Ishikawa (cell line): ENCODE results near the gene NFS1.

ENCODE experiments used
- CREB1 ChIP-seq: IDR thresholded peaks from 2 replicates; pipeline ENCODE4 v1.6.1; 2012; ENCODE audit warnings: low read depth
- EGR1 ChIP-seq: IDR thresholded peaks from 2 replicates; pipeline ENCODE4 v1.6.1; 2012
- EP300 ChIP-seq: IDR thresholded peaks from 2 replicates; pipeline ENCODE4 v1.6.1; 2012; ENCODE audit warnings: borderline replicate concordance
- FOXM1 ChIP-seq: IDR thresholded peaks from 2 replicates; pipeline ENCODE4 v1.6.1; 2012; ENCODE audit warnings: low read depth, borderline replicate concordance
- NFIC ChIP-seq: IDR thresholded peaks from 2 replicates; pipeline ENCODE4 v1.6.1; 2012
- RAD21 ChIP-seq: IDR thresholded peaks from 2 replicates; pipeline ENCODE4 v1.6.1; 2012; ENCODE audit warnings: low read depth
- TAF1 ChIP-seq: IDR thresholded peaks from 2 replicates; pipeline ENCODE4 v1.6.1; 2012; ENCODE audit warnings: low read depth, mild to moderate bottlenecking
- TF ChIP-seq, protein P1 (sequence below): IDR thresholded peaks from 2 replicates; pipeline ENCODE4 v1.6.1; 2012

DNA sequence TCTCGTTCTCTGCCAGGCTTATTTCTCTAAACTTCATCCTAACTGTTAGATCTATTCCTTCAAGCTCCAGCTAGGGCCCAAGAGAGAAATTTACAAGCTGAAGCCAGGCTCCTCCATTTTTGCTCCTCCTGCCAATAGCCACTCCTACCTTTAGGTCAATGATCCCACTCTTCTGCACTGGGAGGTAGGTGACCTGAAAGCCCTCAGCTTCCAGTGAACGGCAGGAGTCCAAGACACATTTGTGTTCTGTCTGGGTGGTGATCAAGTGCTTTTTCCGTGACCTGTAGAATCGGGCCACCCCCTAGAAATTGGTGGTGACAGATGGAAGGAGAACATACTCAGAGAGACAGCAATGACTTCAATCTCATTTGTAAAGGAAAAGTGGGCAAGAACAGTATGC, 8.9 kb downstream of the NFS1 start:
- TF ChIP-seq NFIC = no peak
- TF ChIP-seq EP300 = no peak
- no peak for TF ChIP-seq TAF1
- TF ChIP-seq CREB1 = no peak
- no peak for TF ChIP-seq EGR1
- TF ChIP-seq, protein P1, sequence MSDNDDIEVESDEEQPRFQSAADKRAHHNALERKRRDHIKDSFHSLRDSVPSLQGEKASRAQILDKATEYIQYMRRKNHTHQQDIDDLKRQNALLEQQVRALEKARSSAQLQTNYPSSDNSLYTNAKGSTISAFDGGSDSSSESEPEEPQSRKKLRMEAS = no peak
- TF ChIP-seq FOXM1 = no peak
- no peak for TF ChIP-seq RAD21
